Activated CD4-positive, CD25-positive, alpha-beta regulatory T cell (primary cell): ENCODE results near the gene HUWE1.
A peak's percentile ranks its signal among the peaks of the same experiment; 100 is the strongest.
"Not testable (repeated sequence)": the region's sequence is repeated elsewhere in the genome, so short reads cannot be mapped to it uniquely, and the experiment has no call there.

Source experiments
- DNase-seq, 4 experiments: peaks; one replicate each; lab custom pipeline; 2025; lab: John Stamatoyannopoulos, UW

The HUWE1 gene

GRCh38 chrX:53686151-53686885 lies at the start of gene HUWE1:
Gene HUWE1 (minus strand): TSS chrX:53686719. CDS start chrX:53654107, 32,612 bp downstream.
- DNase-seq: peak; percentile 50 to 72 (median 60)

- DNase-seq: no peak
Observed at GRCh38 chrX:53732797-53733196, 46.3 kb upstream of the HUWE1 start.

- no peak for DNase-seq
Observed at GRCh38 chrX:53729751-53730150, 43.2 kb upstream of the HUWE1 start.

GRCh38 chrX:53728506-53728905 lies 42.0 kb upstream of the HUWE1 start:
- DNase-seq: no peak

- no peak for DNase-seq
Observed at GRCh38 chrX:53724872-53725271, 38.4 kb upstream of the HUWE1 start.

GRCh38 chrX:53723381-53723780 lies 36.9 kb upstream of the HUWE1 start:
- DNase-seq: no peak

GRCh38 chrX:53721610-53722009 lies 35.1 kb upstream of the HUWE1 start:
- DNase-seq: not testable (repeated sequence)

GRCh38 chrX:53719666-53720065 lies 33.1 kb upstream of the HUWE1 start:
- not testable (repeated sequence) for DNase-seq

- DNase-seq: no peak
Observed at GRCh38 chrX:53718073-53718472, 31.6 kb upstream of the HUWE1 start.

GRCh38 chrX:53717205-53717604 lies 30.7 kb upstream of the HUWE1 start:
- no peak for DNase-seq

GRCh38 chrX:53716328-53717088 lies 30.0 kb upstream of the HUWE1 start:
- peak in 1 of 4 experiments; percentile 11 for DNase-seq

- no peak for DNase-seq
Observed at GRCh38 chrX:53715346-53715924, 28.9 kb upstream of the HUWE1 start.

- DNase-seq: peak in 3 of 4 experiments; percentile 4 to 22 (median 7)
Observed at GRCh38 chrX:53714580-53715345, 28.2 kb upstream of the HUWE1 start.

- DNase-seq: no peak
Observed at GRCh38 chrX:53713987-53714579, 27.6 kb upstream of the HUWE1 start.

- DNase-seq: no peak
Observed at GRCh38 chrX:53711436-53711835, 24.9 kb upstream of the HUWE1 start.

- no peak for DNase-seq
Observed at GRCh38 chrX:53704854-53705253, 18.3 kb upstream of the HUWE1 start.

- no peak for DNase-seq
Observed at GRCh38 chrX:53704294-53704693, 17.8 kb upstream of the HUWE1 start.

GRCh38 chrX:53695946-53696549 lies 9.5 kb upstream of the HUWE1 start:
- no peak for DNase-seq

- no peak for DNase-seq
Observed at GRCh38 chrX:53694642-53695041, 8.1 kb upstream of the HUWE1 start.

GRCh38 chrX:53688300-53688699 lies 1.8 kb upstream of the HUWE1 start:
- DNase-seq: no peak

- DNase-seq: no peak
Observed at GRCh38 chrX:53685711-53686110, 808 bp downstream of the HUWE1 start.
